Germinal center (tissue), 1 donor: Measurements from ENCODE around the gene PIWIL1.

Experiments
- DNase-seq: peaks from one replicate; pipeline ENCODE4 v3.0.0; 2012; ENCODE audit warnings: mixed read lengths, low spot score

PIWIL1 gene

GRCh38 chr12:130336723-130337487 lies 782 bp upstream of the PIWIL1 start:
- DNase-seq = no peak

- DNase-seq = no peak
Measured at GRCh38 chr12:130338794-130339601, 1.3 kb downstream of the PIWIL1 start.

- no peak for DNase-seq
Measured at GRCh38 chr12:130339951-130340350, 2.3 kb downstream of the PIWIL1 start.

DNA sequence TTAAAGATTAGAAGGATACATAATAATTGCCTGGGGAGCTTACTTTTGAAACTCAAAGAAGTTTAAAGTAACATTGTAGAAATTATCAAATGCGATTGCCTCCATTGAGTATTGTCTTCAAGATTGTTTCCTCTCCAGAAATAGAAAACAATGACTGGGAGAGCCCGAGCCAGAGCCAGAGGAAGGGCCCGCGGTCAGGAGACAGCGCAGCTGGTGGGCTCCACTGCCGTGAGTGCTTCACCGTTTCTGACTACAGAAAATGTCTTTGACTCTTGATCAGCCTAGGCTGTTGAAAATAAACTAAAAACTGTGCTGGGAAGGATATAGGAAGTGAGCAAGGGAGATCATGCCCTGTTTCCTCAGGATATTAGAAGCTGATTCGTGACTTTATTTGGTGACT lies 4.8 kb downstream of the PIWIL1 start:
- no peak for DNase-seq

- DNase-seq = no peak
Measured at GRCh38 chr12:130342842-130343241, 5.2 kb downstream of the PIWIL1 start.

- DNase-seq = no peak
Measured at GRCh38 chr12:130344529-130344928, 6.8 kb downstream of the PIWIL1 start.

GRCh38 chr12:130345292-130345691 lies 7.6 kb downstream of the PIWIL1 start:
- no peak for DNase-seq

GRCh38 chr12:130347588-130347987 lies 9.9 kb downstream of the PIWIL1 start:
- no peak for DNase-seq

DNA sequence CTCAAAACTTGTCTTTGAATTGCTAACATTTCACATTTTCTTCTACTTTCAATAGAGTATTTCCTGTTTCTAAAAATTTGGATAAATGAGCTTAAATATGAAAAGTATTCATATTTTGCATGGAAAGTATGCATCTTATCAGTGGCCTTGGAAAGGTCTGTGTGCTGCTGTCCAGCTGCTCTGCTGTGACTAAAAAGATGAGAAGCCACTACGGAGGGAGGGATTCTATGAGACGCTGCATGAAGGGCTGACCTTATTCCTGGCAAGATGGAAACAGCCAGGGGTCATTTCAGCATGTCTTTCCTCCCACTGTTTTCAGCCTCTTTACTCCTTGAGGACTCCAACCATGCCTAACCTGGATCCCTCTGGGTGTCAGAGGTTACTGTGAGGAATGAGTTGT lies 13.0 kb downstream of the PIWIL1 start:
- no peak for DNase-seq

GRCh38 chr12:130351326-130351725 lies 13.6 kb downstream of the PIWIL1 start:
- no peak for DNase-seq

DNA sequence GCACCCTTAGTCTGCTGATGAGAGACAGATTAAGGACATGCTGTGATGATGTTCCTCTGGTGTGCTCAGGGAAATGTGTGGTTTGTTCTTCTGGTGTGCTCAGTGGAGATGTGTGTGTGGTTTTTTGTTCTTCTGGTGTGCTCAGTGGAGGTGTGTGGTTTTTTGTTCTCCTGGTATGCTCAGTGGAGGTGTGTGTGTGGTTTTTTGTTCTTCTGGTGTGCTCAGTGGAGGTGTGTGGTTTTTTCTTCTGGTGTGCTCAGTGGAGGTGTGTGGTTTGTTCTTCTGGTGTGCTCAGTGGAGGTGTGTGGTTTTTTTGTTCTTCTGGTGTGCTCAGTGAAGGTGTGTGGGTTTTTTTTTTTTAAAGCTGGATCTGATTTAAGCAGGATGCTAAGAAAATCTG lies 15.4 kb downstream of the PIWIL1 start:
- no peak for DNase-seq

DNA sequence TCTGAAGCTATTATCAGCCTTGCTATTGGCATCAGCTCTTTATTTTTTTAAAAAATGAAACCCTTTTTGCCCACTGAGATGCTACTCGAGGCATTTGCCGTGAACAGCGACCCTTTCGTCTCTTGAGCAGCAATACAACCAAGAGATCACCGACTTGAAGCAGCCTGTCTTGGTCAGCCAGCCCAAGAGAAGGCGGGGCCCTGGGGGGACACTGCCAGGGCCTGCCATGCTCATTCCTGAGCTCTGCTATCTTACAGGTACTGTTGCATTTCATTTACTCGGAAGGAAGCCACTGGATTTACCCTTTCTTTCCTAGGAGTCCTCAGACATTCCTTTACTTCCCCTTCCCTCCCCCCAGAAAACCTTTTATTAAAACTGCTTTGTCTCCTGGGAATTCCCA lies 16.7 kb downstream of the PIWIL1 start:
- DNase-seq = no peak

GRCh38 chr12:130356222-130356621 lies 18.5 kb downstream of the PIWIL1 start:
- no peak for DNase-seq

- no peak for DNase-seq
Measured at GRCh38 chr12:130357241-130357640, 19.6 kb downstream of the PIWIL1 start.

- no peak for DNase-seq
Measured at GRCh38 chr12:130357729-130358330, 20.1 kb downstream of the PIWIL1 start.

DNA sequence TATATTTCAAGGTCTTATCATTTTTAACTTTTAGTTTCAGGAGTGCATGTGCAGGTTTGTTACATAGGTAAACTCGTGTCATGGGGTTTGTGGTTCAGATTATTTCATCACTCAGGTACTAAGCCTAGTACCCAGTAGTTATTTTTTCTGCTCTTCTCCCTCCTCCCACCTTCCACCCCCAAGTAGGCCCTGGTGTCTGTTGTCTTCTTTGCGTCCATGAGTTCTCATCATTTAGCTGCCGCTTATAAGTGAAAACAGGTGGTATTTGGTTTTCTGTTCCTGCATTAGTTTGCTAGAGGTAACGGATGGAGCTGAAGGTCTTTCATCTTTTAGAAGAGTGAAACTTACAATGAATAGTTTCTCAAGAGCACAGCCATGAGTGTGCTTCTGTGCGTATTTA lies 24.4 kb downstream of the PIWIL1 start:
- DNase-seq = no peak

- DNase-seq = no peak
Measured at GRCh38 chr12:130364578-130364977, 26.9 kb downstream of the PIWIL1 start.

- no peak for DNase-seq
Measured at GRCh38 chr12:130366159-130366558, 28.5 kb downstream of the PIWIL1 start.

DNA sequence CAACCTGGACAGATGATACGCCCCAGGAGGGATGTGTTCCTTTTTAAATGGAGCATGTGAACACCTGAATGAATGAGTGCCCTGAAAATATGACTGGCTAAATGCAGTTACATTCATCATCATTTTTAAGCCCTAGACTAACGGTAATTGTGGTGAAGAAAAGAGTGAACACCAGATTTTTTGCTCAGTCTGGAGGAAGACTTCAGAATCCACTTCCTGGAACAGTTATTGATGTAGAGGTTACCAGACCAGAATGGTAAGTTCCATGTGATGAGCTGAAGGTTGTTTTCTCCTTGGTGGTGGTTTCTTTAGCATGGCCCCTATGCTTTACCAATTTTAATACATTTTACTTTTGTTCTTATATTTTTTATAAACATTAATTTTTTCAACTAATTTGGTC lies 29.3 kb downstream of the PIWIL1 start:
- no peak for DNase-seq

DNA sequence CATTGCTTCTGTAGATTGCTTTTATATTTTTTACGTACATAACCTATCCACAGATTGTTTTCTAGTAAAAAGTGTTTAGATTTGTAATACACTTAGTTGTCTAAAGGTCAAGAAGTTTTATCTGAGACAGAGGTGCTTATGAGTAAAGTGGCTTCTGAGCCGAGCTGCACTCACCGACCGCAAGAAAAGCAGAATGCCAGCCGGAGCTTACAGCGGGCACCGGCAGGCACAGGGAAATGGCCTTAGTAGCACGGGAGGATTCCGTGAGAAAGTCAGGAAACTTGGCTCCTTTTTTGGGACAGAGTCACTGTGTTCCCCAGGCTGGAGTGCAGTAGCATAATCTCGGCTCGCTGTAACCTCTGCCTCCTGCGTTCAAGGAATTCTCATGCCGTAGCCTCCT lies 29.8 kb downstream of the PIWIL1 start:
- no peak for DNase-seq

DNA sequence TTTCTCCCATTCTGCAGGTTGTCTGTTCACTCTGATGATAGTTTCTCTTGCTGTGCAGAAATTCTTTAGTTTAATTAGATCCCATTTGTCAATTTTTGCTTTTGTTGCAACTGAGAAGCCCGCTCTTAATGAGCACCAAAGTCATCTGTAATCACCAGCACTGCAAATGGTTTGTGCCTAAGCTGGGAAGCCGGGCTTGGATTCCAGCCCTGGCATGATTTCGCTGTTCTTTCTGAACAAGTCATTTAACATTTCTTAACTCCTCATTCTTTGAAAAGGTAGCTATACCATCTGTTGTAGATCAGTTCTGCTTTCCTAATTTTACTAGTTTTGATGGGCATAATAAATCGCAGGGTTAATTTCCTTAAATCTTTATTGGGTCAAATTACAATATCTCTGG lies 32.1 kb downstream of the PIWIL1 start:
- DNase-seq = no peak

DNA sequence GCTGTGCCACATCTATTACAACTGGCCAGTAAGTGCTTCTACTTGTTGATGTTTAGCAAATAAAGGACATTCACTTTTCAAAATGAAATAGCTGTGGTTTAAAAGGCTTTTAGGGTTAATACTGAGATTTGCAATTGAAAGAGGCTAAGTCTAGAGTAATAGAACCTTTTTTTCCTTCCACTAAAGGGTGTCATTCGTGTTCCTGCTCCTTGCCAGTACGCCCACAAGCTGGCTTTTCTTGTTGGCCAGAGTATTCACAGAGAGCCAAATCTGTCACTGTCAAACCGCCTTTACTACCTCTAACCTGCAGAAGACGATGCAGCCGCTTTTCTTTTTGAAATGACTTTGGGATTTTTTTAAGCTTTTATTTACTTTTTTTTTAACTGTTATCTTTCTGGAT lies 33.6 kb downstream of the PIWIL1 start:
- no peak for DNase-seq

- DNase-seq = no peak
Measured at GRCh38 chr12:130372936-130373335, 35.2 kb downstream of the PIWIL1 start.
